ENCODE results near the gene PLAC1. TPM values are rescaled to one million over a fixed set of nuclear protein-coding genes. Genes with fewer than 3 reads are reported as not detected.

PLAC1 gene
- total and polyA plus RNA-seq, 11 donors, result 0.62 TPM; not detected in 10

DNA sequence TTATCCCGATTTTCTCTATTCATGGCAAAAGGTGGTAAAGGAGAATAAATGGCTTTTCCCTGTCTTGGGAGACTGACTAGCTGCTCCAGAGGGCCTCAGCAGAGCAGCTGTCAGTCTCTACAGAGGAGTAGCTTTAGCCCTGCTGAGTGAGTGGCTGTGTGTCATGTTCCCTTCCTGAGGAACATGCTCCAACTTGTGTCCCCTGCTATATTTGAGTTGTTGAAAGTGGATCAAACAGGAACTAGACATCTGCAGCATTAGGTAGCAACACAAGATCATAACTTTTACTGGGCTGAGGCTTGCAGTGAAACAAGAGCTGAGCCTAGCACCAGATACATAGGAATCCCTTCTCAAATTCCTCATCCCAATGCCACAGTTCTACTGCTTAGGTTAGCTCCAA, 26.7 kb upstream of the PLAC1 start:
- TF ChIP-seq, protein P1, sequence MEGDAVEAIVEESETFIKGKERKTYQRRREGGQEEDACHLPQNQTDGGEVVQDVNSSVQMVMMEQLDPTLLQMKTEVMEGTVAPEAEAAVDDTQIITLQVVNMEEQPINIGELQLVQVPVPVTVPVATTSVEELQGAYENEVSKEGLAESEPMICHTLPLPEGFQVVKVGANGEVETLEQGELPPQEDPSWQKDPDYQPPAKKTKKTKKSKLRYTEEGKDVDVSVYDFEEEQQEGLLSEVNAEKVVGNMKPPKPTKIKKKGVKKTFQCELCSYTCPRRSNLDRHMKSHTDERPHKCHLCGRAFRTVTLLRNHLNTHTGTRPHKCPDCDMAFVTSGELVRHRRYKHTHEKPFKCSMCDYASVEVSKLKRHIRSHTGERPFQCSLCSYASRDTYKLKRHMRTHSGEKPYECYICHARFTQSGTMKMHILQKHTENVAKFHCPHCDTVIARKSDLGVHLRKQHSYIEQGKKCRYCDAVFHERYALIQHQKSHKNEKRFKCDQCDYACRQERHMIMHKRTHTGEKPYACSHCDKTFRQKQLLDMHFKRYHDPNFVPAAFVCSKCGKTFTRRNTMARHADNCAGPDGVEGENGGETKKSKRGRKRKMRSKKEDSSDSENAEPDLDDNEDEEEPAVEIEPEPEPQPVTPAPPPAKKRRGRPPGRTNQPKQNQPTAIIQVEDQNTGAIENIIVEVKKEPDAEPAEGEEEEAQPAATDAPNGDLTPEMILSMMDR (IDR thresholded peaks at IDR 0.05), result no peak
- no peak for TF ChIP-seq POLR2A (IDR thresholded peaks at IDR 0.05)
- no peaks in the 10 kb centered on the region for H3K9me3 ChIP-seq
- no peaks in the 10 kb centered on the region for H3K4me1 ChIP-seq
- WGBS, 4 donors, result 73 to 94% (median 86%) methylated on average over 1 of the region's 1 CpG
- intact Hi-C loops (cut with DNase I), result no loop called here
- no peak overlapping the region for H3K27ac ChIP-seq
- no peaks in the 10 kb centered on the region for H3K36me3 ChIP-seq
- no peaks in the 10 kb centered on the region for H3K27me3 ChIP-seq
- no peak for DNase-seq
- no peak overlapping the region for H3K4me3 ChIP-seq
- ATAC-seq, result no peak

DNA sequence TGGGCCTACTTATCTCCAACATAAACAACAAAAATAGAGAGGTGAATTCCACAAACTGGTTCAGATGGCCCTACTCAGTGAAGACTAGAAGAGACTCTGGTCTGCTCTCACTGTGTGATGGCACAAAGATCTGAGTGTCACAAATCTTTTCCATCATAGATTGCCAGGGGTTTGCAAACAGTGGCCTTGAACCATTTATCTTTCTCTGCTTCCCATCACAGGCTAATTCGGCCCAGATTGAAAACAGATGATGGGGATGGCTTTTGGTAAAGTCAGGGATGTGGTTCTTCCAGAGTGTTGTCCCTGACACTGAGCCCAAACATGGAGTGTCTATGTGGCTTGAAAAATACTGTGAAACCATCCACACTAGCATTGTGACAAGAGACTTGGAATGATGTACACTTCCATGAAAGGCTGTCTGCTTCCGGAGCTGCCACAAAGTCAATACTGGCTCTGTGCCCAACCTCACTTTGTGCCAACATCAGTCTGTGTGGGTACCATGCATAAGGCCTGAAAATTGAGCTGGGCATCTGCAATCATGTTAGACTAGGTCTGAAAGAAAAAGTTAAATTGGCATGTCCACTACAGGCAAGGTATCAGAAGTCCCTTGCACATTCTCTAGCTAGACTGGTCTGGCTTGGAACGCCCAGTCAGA, 25.2 kb upstream of the PLAC1 start:
- H3K36me3 ChIP-seq, result no peaks in the 10 kb centered on the region
- H3K4me3 ChIP-seq, result no peak overlapping the region
- 73 to 84% (median 84%) methylated on average over 3 of the region's 3 CpGs for WGBS, 4 donors
- DNase-seq (no peak), ATAC-seq (no peak)
- intact Hi-C loops (cut with DNase I), result no loop called here
- TF ChIP-seq, protein P1 (IDR thresholded peaks at IDR 0.05), result no peak
- TF ChIP-seq POLR2A (IDR thresholded peaks at IDR 0.05), result no peak
- H3K27me3 ChIP-seq, result no peaks in the 10 kb centered on the region
- no peaks in the 10 kb centered on the region for H3K4me1 ChIP-seq
- H3K27ac ChIP-seq, result no peak overlapping the region
- no peaks in the 10 kb centered on the region for H3K9me3 ChIP-seq

DNA sequence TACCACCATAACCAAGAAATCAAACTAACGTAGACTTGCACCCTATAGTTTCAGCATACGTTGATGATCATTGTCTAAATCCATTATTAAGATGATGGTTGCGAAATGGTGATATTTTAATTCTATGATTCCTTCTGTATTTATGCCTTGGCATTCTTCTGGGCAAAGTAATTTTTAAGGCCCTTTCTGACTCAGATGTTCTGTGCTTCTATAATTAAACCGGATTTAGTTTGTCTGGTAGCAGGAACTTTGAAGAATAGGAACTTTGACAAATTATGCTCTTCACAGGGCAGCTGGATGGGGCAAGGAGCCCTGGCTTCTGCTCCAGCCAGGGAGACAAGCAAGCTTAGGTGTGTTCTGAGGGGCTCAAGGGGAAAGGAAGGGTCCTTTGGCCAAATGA, 23.8 kb upstream of the PLAC1 start:
- Histone ChIP-seq H3K36me3 (no peaks in the 10 kb centered on the region), H3K9me3 (no peaks in the 10 kb centered on the region), H3K27me3 (no peaks in the 10 kb centered on the region), H3K27ac (no peak overlapping the region), H3K4me3 (no peak overlapping the region), H3K4me1 (no peaks in the 10 kb centered on the region)
- DNase-seq (no peak), ATAC-seq (no peak)
- 79 to 96% (median 90%) methylated on average over 4 of the region's 4 CpGs for WGBS, 4 donors
- TF ChIP-seq, protein P1 (IDR thresholded peaks at IDR 0.05), result no peak
- intact Hi-C loops (cut with DNase I), result no loop called here

DNA sequence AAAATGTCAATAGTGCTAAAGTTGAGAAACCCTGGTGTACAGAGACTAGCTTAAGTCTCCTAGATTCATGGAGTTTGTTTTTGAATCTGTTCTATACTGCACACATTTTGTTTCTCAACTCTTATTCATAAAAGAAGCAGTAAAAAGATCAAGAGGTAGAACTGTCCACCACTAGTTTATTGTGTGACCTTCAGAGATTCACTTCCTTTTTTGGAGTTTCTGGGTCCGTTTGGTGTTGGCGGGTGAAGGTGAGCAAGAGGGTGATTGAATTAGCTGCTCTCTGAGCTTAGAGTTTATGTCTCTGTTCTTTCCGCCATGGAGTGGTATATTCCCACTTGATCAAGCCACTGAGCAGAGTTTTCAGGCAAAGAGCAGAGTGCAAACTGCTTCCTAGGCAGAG, 21.4 kb upstream of the PLAC1 start:
- Histone ChIP-seq H3K4me1 (no peaks in the 10 kb centered on the region), H3K27me3 (no peaks in the 10 kb centered on the region), H3K36me3 (no peaks in the 10 kb centered on the region), H3K4me3 (no peak overlapping the region), H3K9me3 (no peaks in the 10 kb centered on the region), H3K27ac (no peak overlapping the region)
- WGBS, 4 donors, result 67 to 98% (median 81%) methylated on average over 3 of the region's 3 CpGs
- ATAC-seq, result no peak
- DNase-seq, result no peak
- intact Hi-C loops (cut with DNase I), result no loop called here
- no peak for TF ChIP-seq POLR2A (IDR thresholded peaks at IDR 0.05)
- TF ChIP-seq, protein P1 (IDR thresholded peaks at IDR 0.05), result no peak
